ENCODE measurements around the gene FBXW11. TPM values are rescaled to one million over a fixed set of nuclear protein-coding genes. Genes with fewer than 3 reads are reported as not detected.

FBXW11 gene
- total RNA-seq, 1 experiment from 2014 or later: 69.2 TPM

DNA sequence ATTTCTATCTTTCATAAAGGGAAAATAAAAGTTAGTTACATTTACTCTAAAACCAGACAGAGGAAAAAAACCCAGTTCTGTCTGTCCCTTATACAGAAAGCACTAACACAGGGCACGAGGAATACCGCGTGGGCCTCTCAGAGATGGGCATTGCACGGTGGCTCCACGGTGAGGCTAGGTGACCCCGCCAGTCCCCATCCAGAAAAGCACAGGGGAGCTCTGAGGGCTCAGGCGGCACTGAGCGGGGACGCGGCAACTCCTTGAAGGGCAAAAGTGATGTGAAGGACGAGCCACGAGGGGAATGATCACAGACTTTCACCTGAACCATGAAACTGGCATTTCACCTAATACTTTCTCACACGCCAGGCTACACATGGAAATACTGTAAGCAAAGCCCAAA, 35.7 kb upstream of the FBXW11 start:
- no TSS peak for BruUV-seq (replicated peaks)
- no peak overlapping the region for H2AFZ ChIP-seq (ENCODE audit: low read length)
- H3K4me2 ChIP-seq (ENCODE audit: low read length): no peak overlapping the region
- no peak overlapping the region for H3K27ac ChIP-seq (ENCODE audit: low read length)
- DNase-seq: no peak
- no peak for ATAC-seq
- no peak for TF ChIP-seq EZH2 (IDR thresholded peaks at IDR 0.05; ENCODE audit: low read length, unreplicated experiment)
- TF ChIP-seq, protein P1, sequence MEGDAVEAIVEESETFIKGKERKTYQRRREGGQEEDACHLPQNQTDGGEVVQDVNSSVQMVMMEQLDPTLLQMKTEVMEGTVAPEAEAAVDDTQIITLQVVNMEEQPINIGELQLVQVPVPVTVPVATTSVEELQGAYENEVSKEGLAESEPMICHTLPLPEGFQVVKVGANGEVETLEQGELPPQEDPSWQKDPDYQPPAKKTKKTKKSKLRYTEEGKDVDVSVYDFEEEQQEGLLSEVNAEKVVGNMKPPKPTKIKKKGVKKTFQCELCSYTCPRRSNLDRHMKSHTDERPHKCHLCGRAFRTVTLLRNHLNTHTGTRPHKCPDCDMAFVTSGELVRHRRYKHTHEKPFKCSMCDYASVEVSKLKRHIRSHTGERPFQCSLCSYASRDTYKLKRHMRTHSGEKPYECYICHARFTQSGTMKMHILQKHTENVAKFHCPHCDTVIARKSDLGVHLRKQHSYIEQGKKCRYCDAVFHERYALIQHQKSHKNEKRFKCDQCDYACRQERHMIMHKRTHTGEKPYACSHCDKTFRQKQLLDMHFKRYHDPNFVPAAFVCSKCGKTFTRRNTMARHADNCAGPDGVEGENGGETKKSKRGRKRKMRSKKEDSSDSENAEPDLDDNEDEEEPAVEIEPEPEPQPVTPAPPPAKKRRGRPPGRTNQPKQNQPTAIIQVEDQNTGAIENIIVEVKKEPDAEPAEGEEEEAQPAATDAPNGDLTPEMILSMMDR (conservative IDR thresholded peaks at IDR 0.05; ENCODE audit: low read depth, low read length): no peak
- no peak for TF ChIP-seq EZH2phosphoT487 (IDR thresholded peaks at IDR 0.05; ENCODE audit: borderline replicate concordance, low read length)
- no peak overlapping the region for H3K4me3 ChIP-seq (ENCODE audit: low read length)
- H3K4me1 ChIP-seq (ENCODE audit: insufficient read depth, low read length): no peaks in the 10 kb centered on the region
- H3K36me3 ChIP-seq (ENCODE audit: low read depth, low read length): 0 out of 2 replicates have a peak, but pooled peaks cover 4% of the 10 kb centered on the region
- no peak overlapping the region for H3K9ac ChIP-seq (ENCODE audit: low read length)
- H3K79me2 ChIP-seq (ENCODE audit: low read length): no peaks in the 10 kb centered on the region
- H3F3A ChIP-seq (ENCODE audit: low read length, unreplicated experiment): no peaks in the 10 kb centered on the region
- POLR2A ChIA-PET (ENCODE audit: unreplicated experiment): no interaction called here
- no peaks in the 10 kb centered on the region for H4K20me1 ChIP-seq (ENCODE audit: low read length)
- H3K27me3 ChIP-seq (ENCODE audit: low read length): no peaks in the 10 kb centered on the region
- no peaks in the 10 kb centered on the region for H3K9me3 ChIP-seq (ENCODE audit: low read length)
- CTCF ChIA-PET: no interaction called here
- intact Hi-C loops (cut with micrococcal nuclease): loop anchor here (10.0 kb wide), 1 partner anchor 627 kb away; the partner anchor contains the start of gene FGF18
- H3K9me2 ChIP-seq (replicated peaks; ENCODE audit: low read length): no peaks in the 10 kb centered on the region

DNA sequence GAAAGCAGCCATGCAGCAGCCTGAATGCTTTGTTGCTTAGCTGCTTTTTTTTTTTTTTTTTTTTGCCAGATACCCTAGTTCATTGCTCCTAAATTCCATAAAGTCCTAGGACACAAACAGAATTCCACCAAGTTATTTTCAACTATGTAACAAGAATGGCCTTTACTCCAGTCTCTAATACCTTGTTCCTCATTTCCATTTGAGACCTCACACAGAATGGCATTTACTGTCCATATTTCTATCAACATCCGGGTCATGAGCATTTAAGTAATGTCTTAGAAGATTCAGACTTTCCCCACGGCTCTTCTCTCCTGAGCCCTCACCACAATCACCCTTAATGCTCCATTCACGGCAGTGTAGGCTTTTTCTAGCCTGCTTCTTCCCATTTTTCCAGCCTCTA, 31.7 kb upstream of the FBXW11 start:
- no peak overlapping the region for H3K9ac ChIP-seq (ENCODE audit: low read length)
- no peak overlapping the region for H3K4me3 ChIP-seq (ENCODE audit: low read length)
- no TSS peak for BruUV-seq (replicated peaks)
- ChIA-PET POLR2A (ENCODE audit: unreplicated experiment) (no interaction called here), CTCF (interaction anchor here (1.0 kb wide), 1 partner anchor 21 kb away, joined by 17 read pairs; no protein-coding TSS in a partner anchor)
- no peaks in the 10 kb centered on the region for H3F3A ChIP-seq (ENCODE audit: low read length, unreplicated experiment)
- no peak overlapping the region for H3K4me2 ChIP-seq (ENCODE audit: low read length)
- intact Hi-C loops (cut with micrococcal nuclease): no loop called here
- H3K27ac ChIP-seq (ENCODE audit: low read length): no peak overlapping the region
- no peaks in the 10 kb centered on the region for H4K20me1 ChIP-seq (ENCODE audit: low read length)
- H3K36me3 ChIP-seq (ENCODE audit: low read depth, low read length): no peaks in the 10 kb centered on the region
- ATAC-seq (no peak), DNase-seq (no peak)
- no peaks in the 10 kb centered on the region for H3K9me2 ChIP-seq (replicated peaks; ENCODE audit: low read length)
- H3K4me1 ChIP-seq (ENCODE audit: insufficient read depth, low read length): no peaks in the 10 kb centered on the region
- no peaks in the 10 kb centered on the region for H3K79me2 ChIP-seq (ENCODE audit: low read length)
- TF ChIP-seq EZH2 (IDR thresholded peaks at IDR 0.05; ENCODE audit: low read length, unreplicated experiment) (no peak), EZH2phosphoT487 (IDR thresholded peaks at IDR 0.05; ENCODE audit: borderline replicate concordance, low read length) (no peak)
- TF ChIP-seq, protein P1 (conservative IDR thresholded peaks at IDR 0.05; ENCODE audit: low read depth, low read length): no peak
- no peaks in the 10 kb centered on the region for H3K27me3 ChIP-seq (ENCODE audit: low read length)
- H3K9me3 ChIP-seq (ENCODE audit: low read length): no peaks in the 10 kb centered on the region
- no peak overlapping the region for H2AFZ ChIP-seq (ENCODE audit: low read length)

DNA sequence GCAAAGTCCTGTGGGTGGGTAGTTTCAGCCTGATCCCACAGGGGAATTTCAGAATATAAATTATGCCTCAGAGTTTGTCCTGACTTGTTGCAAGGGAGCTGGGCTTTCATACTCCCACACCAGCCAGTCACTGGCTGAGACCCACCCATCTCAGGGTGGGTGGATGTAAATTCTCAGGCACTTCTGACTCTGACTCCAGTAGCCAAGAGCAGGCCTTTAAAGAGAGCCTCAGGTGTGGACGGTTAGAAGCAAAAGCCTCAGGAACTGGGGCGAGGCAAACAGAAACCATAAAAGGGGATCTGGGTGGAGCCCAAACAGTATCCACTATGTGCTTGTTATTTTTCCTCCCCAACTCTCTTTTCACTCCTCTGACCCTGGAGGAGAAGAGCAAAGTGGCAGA, 28.6 kb upstream of the FBXW11 start:
- Histone ChIP-seq H3K9me3 (ENCODE audit: low read length) (no peaks in the 10 kb centered on the region), H2AFZ (ENCODE audit: low read length) (no peak overlapping the region), H3F3A (ENCODE audit: low read length, unreplicated experiment) (no peaks in the 10 kb centered on the region), H3K9ac (ENCODE audit: low read length) (no peak overlapping the region), H3K27ac (ENCODE audit: low read length) (no peak overlapping the region), H3K36me3 (ENCODE audit: low read depth, low read length) (no peaks in the 10 kb centered on the region), H4K20me1 (ENCODE audit: low read length) (no peaks in the 10 kb centered on the region), H3K4me1 (ENCODE audit: insufficient read depth, low read length) (no peaks in the 10 kb centered on the region), H3K4me3 (ENCODE audit: low read length) (no peak overlapping the region), H3K4me2 (ENCODE audit: low read length) (no peak overlapping the region), H3K79me2 (ENCODE audit: low read length) (no peaks in the 10 kb centered on the region), H3K27me3 (ENCODE audit: low read length) (no peaks in the 10 kb centered on the region), H3K9me2 (replicated peaks; ENCODE audit: low read length) (no peaks in the 10 kb centered on the region)
- intact Hi-C loops (cut with micrococcal nuclease): no loop called here
- no peak for DNase-seq
- POLR2A ChIA-PET (ENCODE audit: unreplicated experiment): no interaction called here
- no peak for ATAC-seq
- CTCF ChIA-PET: no interaction called here
- TF ChIP-seq, protein P1 (conservative IDR thresholded peaks at IDR 0.05; ENCODE audit: low read depth, low read length): no peak
- no peak for TF ChIP-seq EZH2phosphoT487 (IDR thresholded peaks at IDR 0.05; ENCODE audit: borderline replicate concordance, low read length)
- no peak for TF ChIP-seq EZH2 (IDR thresholded peaks at IDR 0.05; ENCODE audit: low read length, unreplicated experiment)
- BruUV-seq (replicated peaks): no TSS peak

Measured in PC-3 (cell line).